ENCODE results near the gene TMEM138.

Gene TMEM138

DNA sequence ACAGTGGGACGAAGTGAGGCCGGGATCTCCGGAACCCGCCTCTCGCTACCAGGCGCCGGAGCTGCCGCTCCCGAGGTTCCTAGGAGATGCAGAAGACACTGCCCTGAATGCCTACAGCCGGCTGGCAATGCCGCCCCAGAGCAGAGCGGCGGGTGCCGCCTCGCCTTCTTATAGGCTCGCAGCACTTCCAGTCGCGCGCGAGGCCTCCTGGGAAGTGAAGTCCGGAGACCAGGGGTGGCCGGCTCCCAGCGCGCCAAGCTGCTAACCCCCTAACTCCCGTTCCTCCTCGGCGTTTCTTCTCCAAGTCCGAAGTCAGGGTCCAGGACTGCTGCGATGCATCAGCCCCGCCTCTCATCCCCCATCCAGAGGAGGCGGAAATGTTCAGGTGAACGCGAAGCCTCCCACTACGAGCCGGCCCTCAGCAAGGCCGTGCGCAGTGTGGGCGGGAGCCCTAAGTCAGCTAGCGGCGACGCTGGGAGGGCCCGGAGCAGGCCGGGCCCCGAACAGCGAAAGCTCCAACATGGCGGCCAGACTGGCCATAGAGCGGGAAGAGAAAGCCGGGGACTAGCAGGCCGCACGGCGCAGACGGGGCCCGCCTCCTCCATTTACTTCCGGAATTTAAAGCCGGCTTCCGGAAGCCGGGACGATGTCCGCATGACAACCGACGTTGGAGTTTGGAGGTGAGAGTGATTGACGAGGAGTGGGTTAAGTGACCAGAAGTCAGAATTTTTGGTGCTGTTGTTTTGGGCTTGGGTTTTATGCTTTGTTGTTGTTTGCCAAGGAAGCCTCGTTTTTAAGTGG, at the start of gene TMEM138, which contains the start of gene CYB561A3:
Gene TMEM138 (plus strand): TSS at position 634 of the 801 bp plus-strand sequence. CDS start 2,017 bp downstream, outside the sequence.
Gene CYB561A3 (minus strand): TSS at position 142 of the 801 bp plus-strand sequence. CDS start 5,169 bp downstream, outside the sequence.
- DNase-seq (ENCODE audit: low read depth), result peak; percentile 87

DNA sequence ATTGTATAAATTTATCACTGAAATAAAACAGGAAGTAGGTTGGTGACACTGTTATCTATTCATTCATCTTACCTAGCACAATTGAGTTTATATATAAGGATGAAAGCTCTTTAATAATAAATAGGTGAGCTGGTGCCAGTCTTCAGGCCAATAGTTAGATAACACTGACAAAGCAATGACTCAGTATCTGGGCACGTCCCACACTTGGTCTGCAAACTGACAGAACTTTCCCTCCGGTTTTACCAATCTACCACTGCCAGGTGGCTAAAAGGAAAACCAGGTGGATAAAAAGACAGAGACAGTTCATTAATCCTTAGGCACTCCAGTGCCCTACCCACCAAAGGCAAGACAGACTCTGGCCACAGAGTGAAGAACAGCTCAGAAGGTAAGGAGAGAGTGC, 46.9 kb upstream of the TMEM138 start:
- no peak for DNase-seq (ENCODE audit: low read depth)

DNA sequence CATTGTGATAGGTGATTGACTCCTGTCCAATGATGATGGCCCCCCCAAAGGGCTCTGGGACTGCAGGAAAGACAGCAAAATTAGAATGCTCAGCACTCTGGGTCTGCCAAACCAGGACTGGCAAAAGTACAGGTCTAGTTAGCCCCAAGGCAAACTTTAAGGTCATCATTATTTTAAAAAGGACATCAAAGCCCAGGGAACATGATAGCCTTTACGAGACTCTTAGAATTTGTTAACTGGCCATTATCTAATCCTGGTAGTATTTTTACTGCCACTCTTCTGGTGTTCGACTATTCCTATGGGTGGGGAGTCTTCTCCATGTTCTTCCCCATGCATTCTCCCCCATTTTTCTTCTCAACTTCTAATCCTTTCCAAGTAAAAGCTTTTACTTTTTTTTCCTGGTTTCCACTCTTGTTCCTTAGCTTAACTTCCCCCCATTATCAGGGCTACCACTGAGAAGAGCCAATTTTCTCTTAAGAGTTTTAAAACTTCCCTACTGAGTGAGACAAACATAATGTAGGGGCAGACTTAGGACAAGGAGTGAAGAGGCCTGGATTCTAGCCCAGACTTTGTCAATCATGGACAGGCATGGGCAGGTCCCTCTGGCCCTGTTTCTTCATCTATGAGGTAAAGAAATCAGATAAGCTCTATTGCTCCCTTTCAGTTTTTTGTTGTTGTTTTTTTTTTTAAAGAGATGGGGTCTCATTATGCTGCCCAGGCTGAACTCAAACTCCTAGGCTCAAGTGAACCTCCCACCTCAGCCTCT, 36.3 kb upstream of the TMEM138 start:
- no peak for DNase-seq (ENCODE audit: low read depth)

DNA sequence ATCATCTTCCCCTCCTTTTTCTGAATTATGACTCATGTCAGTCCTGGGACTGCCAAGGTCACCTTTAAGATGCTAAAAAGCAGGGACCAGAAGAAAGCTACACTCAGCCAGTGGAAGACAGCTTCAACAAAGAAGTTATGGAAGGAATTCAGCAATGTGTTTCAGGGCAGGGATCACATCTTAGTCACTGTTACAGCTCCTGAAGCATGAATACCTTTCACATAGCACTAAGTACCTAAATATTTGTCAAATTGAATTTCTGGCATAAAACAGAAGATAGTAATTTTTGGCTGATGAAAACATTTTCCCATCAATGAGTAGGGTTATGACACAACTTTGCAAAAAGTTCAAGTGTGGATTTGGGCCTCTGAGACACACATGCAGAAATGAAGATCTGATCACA, 34.5 kb upstream of the TMEM138 start:
- no peak for DNase-seq (ENCODE audit: low read depth)

DNA sequence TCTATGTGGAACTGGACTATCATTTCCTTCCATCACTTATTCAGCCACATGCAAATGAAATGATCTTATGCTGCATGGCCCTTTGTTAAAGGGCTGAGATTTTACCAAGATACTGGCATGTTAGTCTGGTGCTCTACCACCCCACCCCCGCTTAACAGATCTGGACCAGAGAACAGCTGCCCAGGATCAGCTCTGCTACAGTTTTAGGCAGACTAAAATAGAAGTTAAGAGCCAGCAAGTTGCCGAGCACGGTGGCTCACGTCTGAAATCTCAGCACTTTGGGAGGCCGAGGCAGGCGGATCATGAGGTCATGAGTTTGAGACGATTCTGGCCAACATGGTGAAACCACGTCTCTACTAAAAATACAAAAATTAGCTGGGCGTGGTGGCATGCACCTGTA, 33.8 kb upstream of the TMEM138 start:
- DNase-seq (ENCODE audit: low read depth), result no peak

DNA sequence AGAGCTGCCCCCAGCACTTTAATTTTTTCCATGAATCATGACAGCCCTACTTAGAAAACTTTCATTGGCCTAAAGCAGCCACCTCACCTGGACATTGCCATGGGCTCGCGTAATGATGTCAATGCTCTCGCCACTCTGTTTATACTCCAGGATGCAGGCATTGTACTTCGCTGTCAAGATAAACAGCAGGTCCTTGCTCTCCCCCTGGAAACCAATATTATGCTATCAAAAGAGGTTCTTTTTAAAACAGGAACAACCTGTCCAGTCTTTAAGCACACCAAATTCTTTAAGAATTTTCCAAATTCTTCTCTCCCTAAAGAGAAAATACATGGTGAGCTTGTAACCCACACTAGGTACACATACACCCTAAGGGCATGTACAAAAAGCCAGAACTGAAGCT, 32.3 kb upstream of the TMEM138 start:
- no peak for DNase-seq (ENCODE audit: low read depth)

DNA sequence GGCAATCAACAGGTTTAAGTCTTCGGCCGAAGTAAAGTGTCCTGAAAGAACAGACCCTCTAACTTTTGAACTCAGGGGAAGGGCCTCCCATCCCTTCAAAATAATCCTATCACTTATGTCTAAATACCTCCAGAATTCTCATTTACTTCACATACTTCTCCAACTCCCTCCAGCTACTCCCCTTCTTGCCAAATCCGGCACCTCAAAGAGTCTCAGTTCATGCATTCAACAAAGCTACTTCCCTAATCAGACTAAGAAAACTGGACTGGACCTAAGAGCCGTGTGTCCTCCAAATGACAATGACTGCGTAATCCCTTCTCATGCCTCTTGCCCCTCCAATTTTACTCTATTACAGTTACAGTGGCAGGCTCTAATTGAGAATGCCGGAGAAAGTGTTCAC, 30.5 kb upstream of the TMEM138 start:
- DNase-seq (ENCODE audit: low read depth), result no peak

DNA sequence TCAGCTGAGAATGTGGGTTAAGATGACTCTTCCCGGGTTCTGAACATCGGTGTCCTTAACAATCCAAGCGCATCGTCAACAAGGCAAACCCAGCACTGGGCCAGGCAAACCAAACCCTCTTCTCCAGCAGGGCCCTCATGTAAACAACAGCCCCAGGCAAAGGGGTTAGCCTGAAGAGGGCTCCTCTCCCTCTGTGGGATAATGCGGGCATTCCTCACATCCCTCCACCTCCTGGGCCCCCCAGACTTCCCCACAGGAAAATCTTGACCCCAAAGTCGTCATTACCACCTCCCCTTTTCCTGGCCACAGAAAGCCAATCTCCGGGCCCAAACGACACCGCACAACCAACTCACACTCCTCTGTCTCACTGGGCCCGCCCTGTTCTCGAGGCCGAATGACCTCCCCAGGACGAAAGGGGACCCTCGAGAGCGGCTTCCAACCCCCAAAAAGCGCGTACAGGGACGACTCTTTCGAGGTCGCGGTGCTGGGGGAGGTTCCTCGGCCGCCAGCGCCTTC, 29.8 kb upstream of the TMEM138 start:
- DNase-seq (ENCODE audit: low read depth), result no peak

DNA sequence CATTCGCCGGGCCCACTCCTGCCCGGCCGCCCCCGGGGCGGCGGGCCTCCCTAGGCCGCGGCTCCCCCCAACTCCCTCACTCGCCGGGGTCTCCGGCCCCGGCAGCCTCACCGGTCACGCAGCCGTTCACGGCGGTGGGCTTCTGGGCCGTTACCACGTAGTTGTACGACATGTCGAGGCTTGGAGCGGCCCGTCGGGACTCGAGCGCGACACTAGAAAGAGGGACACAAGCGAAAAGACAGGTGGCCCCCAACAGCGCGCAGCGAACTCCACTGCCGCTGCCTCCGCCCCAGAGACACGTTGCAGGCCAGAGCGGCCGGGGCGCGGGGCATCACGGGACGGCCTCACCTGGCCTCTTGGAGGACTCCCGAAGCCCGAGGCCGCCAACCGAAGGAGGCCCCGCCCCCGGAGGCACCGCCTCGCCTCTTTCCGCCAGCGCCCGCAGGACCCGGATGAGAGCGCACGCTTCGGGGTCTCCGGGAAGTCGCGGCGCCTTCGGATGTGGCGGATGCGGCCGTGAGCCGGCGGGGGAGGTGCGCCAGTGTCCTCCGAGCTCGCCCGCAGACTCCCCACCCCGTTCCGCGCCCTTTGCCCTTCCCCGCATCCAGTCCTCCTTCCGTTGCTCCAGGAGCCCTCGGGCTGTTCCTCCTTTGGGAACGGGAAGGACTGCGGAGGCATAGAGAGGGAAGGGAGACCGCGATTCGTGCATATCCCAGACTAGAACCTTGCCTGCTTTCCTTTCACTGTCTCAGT, 29.2 kb upstream of the TMEM138 start, which contains the start of the genes DDB1 and TKFC:
Gene DDB1 (minus strand): TSS at position 309 of the 753 bp plus-strand sequence. CDS start 137 bp downstream, at position 172.
Gene TKFC (plus strand): TSS at position 432 of the 753 bp plus-strand sequence. CDS start 1,501 bp downstream, outside the sequence.
- DNase-seq (ENCODE audit: low read depth), result peak; percentile 63

DNA sequence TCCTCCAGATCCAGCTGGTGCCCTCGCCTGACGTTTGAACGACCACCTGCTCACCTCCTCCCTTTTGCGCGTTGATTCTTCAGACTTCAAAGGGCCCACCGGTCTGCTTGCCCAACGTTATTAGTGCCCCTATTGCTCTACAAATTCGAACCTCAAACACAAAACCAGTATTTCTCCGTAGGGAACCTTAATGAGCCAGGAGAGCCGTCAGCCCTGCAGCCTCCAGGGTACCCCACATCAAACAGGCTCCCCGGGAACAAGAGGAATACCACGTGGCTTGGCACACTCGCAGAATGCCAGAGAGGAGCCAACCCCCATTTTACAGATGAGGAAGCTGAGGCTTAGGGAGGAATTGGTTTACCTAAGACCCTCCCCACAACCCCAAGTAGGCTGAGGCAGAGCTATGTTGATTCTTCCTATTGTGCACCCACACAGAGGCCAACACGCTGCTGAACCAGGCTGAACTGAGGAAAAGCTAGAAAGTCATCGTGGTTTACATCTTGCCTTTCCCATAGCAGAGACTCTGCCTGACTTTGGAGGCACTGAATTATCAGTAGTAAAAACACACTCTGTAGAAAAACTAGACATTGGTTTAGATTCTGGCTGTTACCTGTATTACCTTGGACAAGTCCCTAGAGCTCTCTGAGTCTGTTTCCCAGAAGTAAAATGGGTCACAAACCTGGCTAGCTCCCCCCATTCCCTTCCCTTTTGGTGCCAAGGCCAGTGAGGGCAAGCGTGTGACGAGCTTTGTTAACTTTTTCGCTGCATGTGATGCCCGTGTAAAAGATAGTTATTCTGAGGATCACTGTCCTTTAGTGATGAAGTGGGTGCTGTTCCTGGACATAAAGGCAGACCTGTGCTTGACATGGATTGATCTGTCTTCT, 28.4 kb upstream of the TMEM138 start:
- no peak for DNase-seq (ENCODE audit: low read depth)

DNA sequence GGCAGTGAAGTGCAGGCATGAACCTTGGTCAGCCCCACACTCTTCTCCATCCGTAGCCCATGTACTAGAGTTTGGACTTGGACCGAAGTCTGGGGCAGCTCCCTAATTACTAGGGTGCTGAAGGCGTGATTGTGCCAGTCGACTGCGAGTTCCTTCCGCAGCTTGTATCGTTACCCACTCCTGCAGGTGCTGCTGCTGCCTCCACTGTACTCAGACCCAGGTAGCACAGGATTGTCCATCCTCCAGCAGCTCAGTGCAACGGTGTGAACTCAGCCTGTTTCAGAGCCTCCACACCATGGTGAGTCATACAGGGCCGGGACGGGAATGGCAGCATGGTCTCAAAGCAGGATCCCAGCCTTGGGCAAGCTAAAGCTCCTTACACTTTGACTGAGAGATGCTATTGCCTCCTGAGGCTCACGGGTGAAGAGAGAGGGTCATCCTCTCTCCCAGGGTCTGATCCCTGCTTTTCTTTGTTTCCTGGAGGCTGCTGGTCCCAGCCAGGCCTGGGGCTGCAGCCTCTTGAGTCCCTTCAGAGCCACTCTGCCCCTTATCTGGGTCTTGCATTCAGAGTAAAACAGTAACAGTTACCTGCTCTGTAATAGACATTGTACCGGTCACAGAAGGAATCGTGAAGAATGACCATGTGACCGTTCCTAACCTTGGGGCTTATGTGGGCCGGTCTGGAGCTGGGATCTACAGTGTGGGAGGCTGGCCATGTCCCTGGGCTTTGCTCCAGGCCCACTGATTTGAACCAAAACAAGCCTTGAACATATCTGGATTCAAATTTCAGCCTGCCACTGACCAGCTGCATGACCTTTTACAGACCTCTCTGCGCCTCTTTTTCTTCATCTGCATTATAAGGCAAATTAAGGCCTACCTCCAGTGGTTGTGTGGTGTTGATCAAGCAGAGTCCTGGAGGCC, 27.5 kb upstream of the TMEM138 start:
- no peak for DNase-seq (ENCODE audit: low read depth)

DNA sequence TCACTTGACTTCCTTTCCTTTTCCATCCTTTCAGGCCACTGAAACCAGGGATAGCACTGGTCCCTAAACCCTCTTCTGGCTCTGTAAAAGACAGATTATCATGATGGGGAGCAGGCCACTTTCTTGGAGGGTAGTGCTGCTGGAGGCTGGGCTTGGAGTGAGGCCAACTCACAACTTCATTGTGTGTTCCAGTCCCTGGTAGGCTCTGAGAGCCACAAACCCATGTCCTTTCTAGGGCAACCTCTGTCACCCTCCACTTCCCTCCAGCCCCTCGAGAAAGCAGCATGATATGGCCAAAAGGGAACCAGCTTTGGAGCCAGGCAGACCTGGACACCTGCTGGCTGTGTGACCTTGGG, 26.8 kb upstream of the TMEM138 start:
- DNase-seq (ENCODE audit: low read depth), result no peak

DNA sequence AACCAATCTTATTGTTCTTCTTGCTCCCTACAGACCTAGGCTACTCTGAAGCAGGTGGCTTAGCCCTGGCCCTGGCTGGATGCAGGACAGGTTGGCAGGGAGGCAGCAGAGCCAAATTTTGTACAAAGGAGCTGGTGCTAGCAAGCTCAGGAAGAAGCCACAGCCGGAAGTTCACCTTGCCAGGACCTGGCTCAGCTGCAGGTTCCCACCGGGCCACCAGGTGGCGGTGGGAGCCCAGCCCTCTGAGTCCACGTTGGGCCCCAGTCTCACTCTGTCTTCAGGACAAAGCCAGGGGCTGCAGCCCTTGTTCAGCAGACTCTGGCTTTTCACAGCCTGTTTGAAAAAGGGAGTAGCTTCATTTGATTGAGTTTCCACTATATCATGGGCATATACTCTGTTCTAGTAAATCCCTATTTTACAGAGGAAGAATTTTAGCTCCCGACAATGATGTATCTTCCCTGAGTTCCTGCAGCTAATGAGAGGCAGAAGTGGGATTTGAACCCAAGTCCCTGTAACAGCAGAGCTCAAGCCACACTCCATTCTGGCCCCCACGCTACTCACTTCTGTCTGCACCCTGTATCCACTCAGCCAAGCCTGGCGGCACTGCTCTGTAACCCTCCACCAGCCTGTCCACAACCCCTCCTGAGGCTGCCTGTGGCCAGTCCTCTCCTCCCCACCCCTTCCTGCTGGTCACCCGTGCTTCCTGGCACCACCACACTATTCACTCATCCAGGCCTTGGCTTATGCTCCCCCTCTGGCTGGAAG, 25.8 kb upstream of the TMEM138 start:
- DNase-seq (ENCODE audit: low read depth), result no peak

DNA sequence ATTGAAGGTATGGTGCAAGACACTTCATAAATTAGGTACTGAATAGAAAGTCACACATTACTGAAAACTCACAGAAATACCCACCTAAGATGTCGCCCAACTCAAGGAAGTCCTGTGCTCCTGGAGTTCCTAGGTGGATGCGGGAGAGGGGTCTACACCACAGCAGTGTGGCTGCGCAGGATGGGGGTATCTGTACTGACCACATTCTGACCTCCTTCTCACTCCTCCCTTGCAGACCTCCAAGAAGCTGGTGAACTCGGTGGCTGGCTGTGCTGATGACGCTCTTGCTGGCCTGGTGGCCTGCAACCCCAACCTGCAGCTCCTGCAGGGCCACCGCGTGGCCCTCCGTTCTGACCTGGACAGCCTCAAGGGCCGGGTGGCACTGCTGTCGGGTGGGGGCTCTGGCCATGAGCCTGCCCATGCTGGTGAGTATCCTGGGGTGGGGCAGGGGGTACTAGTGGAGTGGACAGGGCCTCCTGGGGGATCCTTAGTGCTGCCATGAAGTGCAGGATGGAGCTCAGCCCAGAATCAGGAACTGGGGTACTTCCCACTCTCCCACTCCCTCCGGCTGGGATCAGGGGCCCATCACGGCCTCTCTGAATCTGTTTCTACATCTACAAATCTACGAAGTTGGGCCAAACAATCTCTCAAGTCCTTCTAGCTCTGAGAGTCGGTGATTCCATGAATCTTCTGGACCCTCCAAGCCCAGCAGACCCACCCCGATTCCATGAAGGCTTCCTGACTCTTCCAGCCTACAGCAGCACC, 24.3 kb upstream of the TMEM138 start:
- DNase-seq (ENCODE audit: low read depth), result no peak

DNA sequence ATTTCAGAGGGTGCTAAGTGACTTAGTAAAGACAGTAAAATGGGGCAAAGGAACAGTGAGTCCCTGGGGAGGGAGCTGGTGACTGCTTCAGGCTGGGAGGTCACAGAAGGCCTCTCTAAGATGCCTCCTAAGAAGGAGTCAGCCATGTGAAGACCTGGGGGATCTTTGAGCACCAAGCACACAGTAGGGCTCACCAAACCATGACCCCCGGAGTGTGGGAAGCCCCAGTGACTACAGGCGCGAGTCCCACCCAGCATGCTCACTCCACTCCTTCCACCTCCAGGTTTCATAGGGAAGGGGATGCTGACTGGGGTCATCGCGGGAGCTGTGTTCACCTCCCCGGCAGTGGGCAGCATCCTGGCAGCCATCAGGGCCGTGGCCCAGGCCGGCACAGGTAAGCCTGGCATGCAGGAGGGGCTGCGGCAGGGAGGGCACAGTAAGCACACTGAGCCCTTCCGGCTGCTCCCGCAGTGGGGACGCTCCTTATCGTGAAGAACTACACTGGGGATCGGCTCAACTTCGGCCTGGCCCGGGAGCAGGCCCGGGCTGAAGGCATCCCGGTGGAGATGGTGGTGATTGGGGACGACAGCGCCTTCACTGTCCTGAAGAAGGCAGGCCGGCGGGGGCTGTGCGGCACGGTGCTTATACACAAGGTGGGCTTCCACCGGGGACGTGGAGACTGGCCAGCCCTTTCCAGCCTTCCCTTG, 23.2 kb upstream of the TMEM138 start:
- no peak for DNase-seq (ENCODE audit: low read depth)

DNA sequence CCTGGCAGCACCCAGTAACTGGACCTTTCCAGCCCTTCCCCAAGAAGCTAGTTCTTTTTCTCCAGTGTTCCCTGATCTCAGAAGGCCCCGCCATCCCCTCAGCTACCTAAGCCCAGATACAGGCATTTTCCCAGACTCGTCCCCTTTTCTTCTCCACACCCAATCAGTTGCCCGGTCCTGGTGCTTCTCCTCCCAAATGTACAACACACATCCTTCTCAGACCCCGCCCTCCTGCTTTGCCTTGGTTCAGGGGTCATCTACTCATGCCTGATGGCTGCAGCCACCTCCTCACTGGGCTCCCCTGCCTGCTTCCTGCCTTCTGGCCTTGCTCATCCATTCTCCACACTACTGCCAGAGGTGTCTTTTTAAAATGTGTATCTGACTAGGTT, 22.7 kb upstream of the TMEM138 start:
- no peak for DNase-seq (ENCODE audit: low read depth)

DNA sequence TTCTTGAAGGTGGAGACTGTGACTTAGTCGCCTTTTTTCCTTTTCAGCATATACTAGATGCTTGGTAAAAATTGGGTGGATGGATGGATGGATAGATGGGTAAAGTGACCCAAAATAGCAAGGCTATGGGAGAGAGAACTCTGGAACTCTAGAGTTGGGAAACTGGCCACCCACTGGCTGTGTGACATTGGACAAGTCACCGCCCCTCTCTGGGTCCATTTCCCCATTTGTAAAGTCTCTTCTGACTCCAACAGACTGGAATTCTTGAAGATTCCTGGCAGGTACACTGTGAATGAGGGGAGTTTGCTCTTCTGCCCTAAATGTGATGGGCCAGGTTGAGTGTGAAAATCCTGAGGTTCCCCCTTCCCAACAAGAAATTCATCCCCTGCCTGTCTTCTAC, 21.2 kb upstream of the TMEM138 start:
- no peak for DNase-seq (ENCODE audit: low read depth)

DNA sequence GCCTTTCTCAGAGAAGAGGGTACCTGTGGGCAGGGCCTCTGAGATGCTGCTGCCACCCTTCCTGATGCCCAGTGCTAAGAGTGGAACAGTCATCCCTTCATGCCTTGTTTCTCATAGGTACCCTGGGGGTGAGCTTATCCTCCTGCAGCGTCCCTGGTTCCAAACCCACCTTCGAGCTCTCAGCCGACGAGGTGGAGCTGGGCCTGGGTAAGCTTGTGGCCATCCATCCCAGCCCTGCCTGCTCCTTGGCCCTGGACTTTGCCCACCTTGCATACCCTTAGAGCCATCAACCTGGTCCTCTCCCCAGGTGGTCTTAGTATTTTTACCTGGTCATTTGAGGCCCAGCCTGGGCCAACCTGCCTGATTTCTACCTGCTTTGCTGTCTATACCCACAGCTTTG, 20.5 kb upstream of the TMEM138 start:
- DNase-seq (ENCODE audit: low read depth), result no peak

Measured in HS-5 (cell line).